Astrocyte (in vitro differentiated cells and primary cell): ENCODE results near the gene SH2B3. TPM values are rescaled to one million over a fixed set of nuclear protein-coding genes. Genes with fewer than 3 reads are reported as not detected.

Experiments
- DNase-seq: peaks from one replicate; pipeline ENCODE4 v3.0.0-alpha.2; 2010; ENCODE audit warnings: low read depth
- FAIRE-seq: peaks from 2 replicates; lab custom pipeline; 2011; peaks lifted over from hg19 to GRCh38; lab: Jason Lieb, UNC
- H2AFZ ChIP-seq: 2 replicates; pipeline ENCODE4 v1.6.0; 2012; ENCODE audit warnings: low read depth, low read length, inconsistent platforms
- H3K27ac ChIP-seq: 2 replicates; pipeline ENCODE4 v1.5.1; 2011; ENCODE audit warnings: low read depth, low read length, inconsistent platforms
- H3K27me3 ChIP-seq: 2 replicates; pipeline ENCODE4 v1.6.0; 2011; ENCODE audit warnings: low read length, inconsistent platforms; ENCODE audit not compliant: insufficient read depth
- H3K36me3 ChIP-seq: 2 replicates; pipeline ENCODE4 v1.5.1; 2011; ENCODE audit warnings: low read length, inconsistent platforms; ENCODE audit not compliant: insufficient read depth
- H3K4me1 ChIP-seq: 2 replicates; pipeline ENCODE4 v1.5.1; 2011; ENCODE audit warnings: low read length, inconsistent platforms; ENCODE audit not compliant: insufficient read depth
- H3K4me2 ChIP-seq: 2 replicates; pipeline ENCODE4 v1.6.0; 2012; ENCODE audit warnings: low read length, inconsistent platforms
- H3K4me3 ChIP-seq: 2 replicates; pipeline ENCODE4 v1.5.1; 2011; ENCODE audit warnings: low read depth, mild to moderate bottlenecking, low read length, inconsistent platforms; ENCODE audit not compliant: insufficient read depth
- H3K79me2 ChIP-seq: 2 replicates; pipeline ENCODE4 v1.6.0; 2012; ENCODE audit warnings: mild to moderate bottlenecking, low read length, inconsistent platforms; ENCODE audit not compliant: insufficient read depth
- H3K9ac ChIP-seq: 2 replicates; pipeline ENCODE4 v1.6.0; 2012; ENCODE audit warnings: mild to moderate bottlenecking, low read length, inconsistent platforms
- H3K9me3 ChIP-seq: 2 replicates; pipeline ENCODE4 v1.5.1; 2012; ENCODE audit warnings: low read depth, mild to moderate bottlenecking, low read length, inconsistent platforms; ENCODE audit not compliant: insufficient read depth
- H4K20me1 ChIP-seq: 2 replicates; pipeline ENCODE4 v1.6.0; 2012; ENCODE audit warnings: low read length, inconsistent platforms; ENCODE audit not compliant: insufficient read depth
- H3K27ac Mint-ChIP-seq: one replicate; pipeline ENCODE4 v1.8.0; 2021; ENCODE audit warnings: mild to moderate bottlenecking, mixed read lengths; ENCODE audit not compliant: unreplicated experiment
- H3K27me3 Mint-ChIP-seq: one replicate; pipeline ENCODE4 v1.8.0; 2021; ENCODE audit warnings: low read depth, mixed read lengths; ENCODE audit not compliant: unreplicated experiment
- H3K36me3 Mint-ChIP-seq: one replicate; pipeline ENCODE4 v1.8.0; 2021; ENCODE audit warnings: low read depth, mixed read lengths; ENCODE audit not compliant: unreplicated experiment
- H3K4me1 Mint-ChIP-seq: one replicate; pipeline ENCODE4 v1.8.0; 2021; ENCODE audit warnings: low read depth, mixed read lengths; ENCODE audit not compliant: unreplicated experiment
- H3K4me3 Mint-ChIP-seq: one replicate; pipeline ENCODE4 v1.8.0; 2021; ENCODE audit warnings: mild to moderate bottlenecking, moderate library complexity, mixed read lengths; ENCODE audit not compliant: unreplicated experiment
- H3K9me3 Mint-ChIP-seq: one replicate; pipeline ENCODE4 v1.8.0; 2021; ENCODE audit warnings: mild to moderate bottlenecking, mixed read lengths; ENCODE audit not compliant: unreplicated experiment
- CTCF ChIP-seq: IDR thresholded peaks from 2 replicates; pipeline ENCODE4 v1.5.1; 2011; ENCODE audit warnings: low read depth, mild to moderate bottlenecking, inconsistent platforms, low read length, moderate library complexity; ENCODE audit not compliant: insufficient read depth
- EZH2 ChIP-seq: IDR thresholded peaks from 2 replicates; pipeline ENCODE4 v1.6.1; 2012; ENCODE audit warnings: mild to moderate bottlenecking, low read length, inconsistent platforms; ENCODE audit not compliant: insufficient read depth
- total RNA-seq: library from RNA; stranded (reverse); gene quantifications from 2 replicates; pipeline ENCODE4 v1.2.1, GENCODE V29; 2021

SH2B3 gene
- total RNA-seq, 1 donor from 2014 or later, result 23.6 TPM

- no peaks in the 10 kb centered on the region for H3K9me3 ChIP-seq
- H3K9ac ChIP-seq, result no peak overlapping the region
- Mint-ChIP-seq H3K36me3 (peaks cover 13% of the 10 kb centered on the region), H3K4me3 (no peak overlapping the region), H3K27ac (peak overlapping the region; percentile 16), H3K9me3 (no peaks in the 10 kb centered on the region), H3K4me1 (peaks cover 34% of the 10 kb centered on the region), H3K27me3 (no peaks in the 10 kb centered on the region)
- H3K4me2 ChIP-seq, result no peak overlapping the region
- peaks cover 87% of the 10 kb centered on the region for H4K20me1 ChIP-seq
- TF ChIP-seq EZH2, result no peak
- TF ChIP-seq CTCF, result no peak
- no peak overlapping the region for H2AFZ ChIP-seq
- no peaks in the 10 kb centered on the region for H3K27me3 ChIP-seq
- H3K4me3 ChIP-seq, result no peak overlapping the region
- H3K36me3 ChIP-seq, result peaks cover 52% of the 10 kb centered on the region
- DNase-seq (no peak), FAIRE-seq (no peak)
- H3K27ac ChIP-seq, result no peak overlapping the region
- peaks cover 40% of the 10 kb centered on the region for H3K79me2 ChIP-seq
- peaks cover 24% of the 10 kb centered on the region for H3K4me1 ChIP-seq
Observed at GRCh38 chr12:111448846-111449790, 43.4 kb downstream of the SH2B3 start.

DNA sequence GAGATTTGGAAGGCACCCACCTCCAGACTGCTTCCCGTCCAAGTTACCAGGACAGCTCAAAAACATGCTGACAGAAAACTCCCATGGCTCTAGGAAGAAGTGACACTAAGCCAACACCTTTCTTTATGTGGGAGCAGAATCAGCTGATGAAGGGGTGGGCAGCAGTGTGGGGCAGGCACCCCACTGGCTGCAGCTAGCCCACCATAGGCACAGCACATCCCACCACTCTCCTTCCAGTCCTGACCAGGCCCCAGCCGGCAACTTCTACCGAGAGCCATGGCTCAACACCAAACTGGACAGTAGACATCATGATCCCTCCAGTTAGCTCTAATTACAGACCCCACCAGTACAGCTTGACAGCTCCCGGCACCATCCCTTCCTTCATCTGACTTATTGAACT is 45.0 kb downstream of the SH2B3 start:
- H4K20me1 ChIP-seq, result peaks cover 86% of the 10 kb centered on the region
- H3K4me3 Mint-ChIP-seq, result no peak overlapping the region
- H3K79me2 ChIP-seq, result peaks cover 28% of the 10 kb centered on the region
- H3K4me1 Mint-ChIP-seq, result peaks cover 33% of the 10 kb centered on the region
- H3K27me3 Mint-ChIP-seq, result no peaks in the 10 kb centered on the region
- H3K27ac ChIP-seq, result no peak overlapping the region
- no peak overlapping the region for H2AFZ ChIP-seq
- H3K9me3 ChIP-seq, result no peaks in the 10 kb centered on the region
- no peaks in the 10 kb centered on the region for H3K9me3 Mint-ChIP-seq
- peak overlapping the region; percentile 22 for H3K9ac ChIP-seq
- peak overlapping the region; percentile 83 for H3K27ac Mint-ChIP-seq
- FAIRE-seq (no peak), DNase-seq (no peak)
- H3K4me2 ChIP-seq, result no peak overlapping the region
- peaks cover 21% of the 10 kb centered on the region for H3K36me3 Mint-ChIP-seq
- TF ChIP-seq EZH2 (no peak), CTCF (no peak)
- no peak overlapping the region for H3K4me3 ChIP-seq
- H3K27me3 ChIP-seq, result no peaks in the 10 kb centered on the region
- peaks cover 66% of the 10 kb centered on the region for H3K36me3 ChIP-seq
- H3K4me1 ChIP-seq, result peaks cover 22% of the 10 kb centered on the region

DNA sequence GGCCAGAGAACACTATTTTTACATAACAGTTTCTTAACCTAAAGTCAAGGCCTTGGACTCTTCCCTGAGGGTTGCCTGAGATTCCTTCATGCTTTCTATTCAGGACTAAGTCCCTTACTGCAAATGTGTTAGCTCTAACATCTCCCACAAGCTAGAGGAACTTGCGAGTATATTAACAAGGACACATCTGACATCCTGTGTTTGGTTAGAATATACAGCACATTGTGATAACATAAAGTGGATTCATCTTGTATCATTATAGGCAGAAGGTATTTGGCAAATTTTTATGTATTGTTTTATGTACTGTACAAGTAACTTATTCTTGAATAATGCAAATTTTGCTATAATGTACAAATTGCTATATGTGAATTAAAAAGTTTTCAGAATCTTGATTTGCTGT is 45.5 kb downstream of the SH2B3 start:
- H3K27me3 ChIP-seq, result no peaks in the 10 kb centered on the region
- Mint-ChIP-seq H3K9me3 (no peaks in the 10 kb centered on the region), H3K27ac (no peak overlapping the region), H3K4me1 (peaks cover 33% of the 10 kb centered on the region), H3K27me3 (no peaks in the 10 kb centered on the region), H3K36me3 (peaks cover 26% of the 10 kb centered on the region), H3K4me3 (no peak overlapping the region)
- H3K9ac ChIP-seq, result peak overlapping the region; percentile 22
- H4K20me1 ChIP-seq, result peaks cover 86% of the 10 kb centered on the region
- H3K79me2 ChIP-seq, result peaks cover 22% of the 10 kb centered on the region
- no peak overlapping the region for H3K4me2 ChIP-seq
- H2AFZ ChIP-seq, result no peak overlapping the region
- H3K4me3 ChIP-seq, result no peak overlapping the region
- FAIRE-seq (no peak), DNase-seq (no peak)
- TF ChIP-seq EZH2 (no peak), CTCF (no peak)
- peaks cover 17% of the 10 kb centered on the region for H3K4me1 ChIP-seq
- H3K9me3 ChIP-seq, result no peaks in the 10 kb centered on the region
- peaks cover 68% of the 10 kb centered on the region for H3K36me3 ChIP-seq
- no peak overlapping the region for H3K27ac ChIP-seq
